CD4-positive, CD25-positive, alpha-beta regulatory T cell (primary cell): Measurements from ENCODE around the gene ACADS. TPM values are rescaled to one million over a fixed set of nuclear protein-coding genes. Genes with fewer than 3 reads are reported as not detected.
"Not testable (repeated sequence)": the region's sequence is repeated elsewhere in the genome, so short reads cannot be mapped to it uniquely, and the experiment has no call there.

Experiments used
- ATAC-seq, 2 donors: fragments of 150-1000 bp; cut with Tn5 transposase; one replicate each; pipeline ENCODE4 v1.10.0; 2021; ENCODE audit warnings: low read depth in 2 of 2, moderate number of reproducible peaks in 2 of 2, moderate library complexity in 1 of 2
- DNase-seq, 3 donors: peaks; one replicate each; pipeline versions ENCODE4 v3.0.0 to v3.0.0-alpha.2; 2012 to 2022; ENCODE audit warnings: mixed read lengths in 1 of 3
- H3K27ac ChIP-seq: one replicate; pipeline ENCODE4 v1.7.0; 2013; ENCODE audit warnings: mild to moderate bottlenecking, low read length; ENCODE audit not compliant: insufficient read depth, poor library complexity, severe bottlenecking
- H3K27me3 ChIP-seq: one replicate; pipeline ENCODE4 v1.7.0; 2013; ENCODE audit warnings: low read length; ENCODE audit not compliant: control insufficient read depth, insufficient read depth
- H3K36me3 ChIP-seq: one replicate; pipeline ENCODE4 v1.7.0; 2013; ENCODE audit warnings: mild to moderate bottlenecking, low read length, moderate library complexity; ENCODE audit not compliant: control insufficient read depth, insufficient read depth
- H3K4me1 ChIP-seq: 2 replicates; pipeline ENCODE4 v1.7.0; 2013; ENCODE audit warnings: mild to moderate bottlenecking, low read length; ENCODE audit not compliant: insufficient read depth, control insufficient read depth, poor library complexity, severe bottlenecking
- H3K4me3 ChIP-seq: one replicate; pipeline ENCODE4 v1.7.0; 2013; ENCODE audit warnings: low read depth, mild to moderate bottlenecking, low read length, moderate library complexity
- H3K9me3 ChIP-seq, 2 experiments: 1 replicate in 1 of 2; 2 replicates in 1 of 2; pipeline ENCODE4 v1.7.0; 2013; ENCODE audit warnings: low read length in 2 of 2, mild to moderate bottlenecking in 1 of 2, moderate library complexity in 1 of 2; ENCODE audit not compliant: control insufficient read depth in 2 of 2
- H3K27ac Mint-ChIP-seq, 3 donors: one replicate each; pipeline ENCODE4 v1.8.0; 2020 to 2022; ENCODE audit warnings: mild to moderate bottlenecking in 3 of 3, mixed read lengths in 3 of 3, moderate library complexity in 2 of 3
- H3K27me3 Mint-ChIP-seq: one replicate; pipeline ENCODE4 v1.8.0; 2022; ENCODE audit warnings: mild to moderate bottlenecking, mixed read lengths
- H3K36me3 Mint-ChIP-seq: one replicate; pipeline ENCODE4 v1.8.0; 2020; ENCODE audit warnings: mixed read lengths
- H3K4me1 Mint-ChIP-seq, 4 donors: one replicate each; pipeline ENCODE4 v1.8.0; 2020 to 2022; ENCODE audit warnings: mixed read lengths in 4 of 4, mild to moderate bottlenecking in 1 of 4
- H3K4me3 Mint-ChIP-seq, 4 donors: one replicate each; pipeline ENCODE4 v1.8.0; 2020 to 2022; ENCODE audit warnings: mild to moderate bottlenecking in 4 of 4, mixed read lengths in 4 of 4, moderate library complexity in 3 of 4
- H3K9me3 Mint-ChIP-seq, 7 donors: one replicate each; pipeline ENCODE4 v1.8.0; 2020 to 2022; ENCODE audit warnings: mixed read lengths in 7 of 7, mild to moderate bottlenecking in 3 of 7, moderate library complexity in 2 of 7
- polyA plus RNA-seq, 4 donors: library from polyadenylated mRNA; unstranded; fragments of 300-500 nt; fragmentation: Illumina TruSeq; gene quantifications; one replicate each; pipeline ENCODE4 v1.2.3, GENCODE V29; 2021
- total RNA-seq: library from RNA; stranded (reverse); gene quantifications from one replicate; pipeline ENCODE4 v1.2.3, GENCODE V29; 2022

ACADS gene
- total and polyA plus RNA-seq, 5 donors from 2014 or later, result 10.9 to 29.8 (median 26.6) TPM

- ATAC-seq, result no peak
Measured at GRCh38 chr12:120721866-120722265, 3.8 kb upstream of the ACADS start.

GRCh38 chr12:120722784-120723183 is 2.8 kb upstream of the ACADS start:
- H3K36me3 ChIP-seq, result peaks cover 43% of the 10 kb centered on the region
- H3K4me3 Mint-ChIP-seq, result no peak overlapping the region
- DNase-seq, result no peak
- H3K27ac Mint-ChIP-seq, result peak overlapping the region in 1 of 3 donors; percentile 34
- H3K4me1 ChIP-seq, result peaks cover 13% of the 10 kb centered on the region
- no peaks in the 10 kb centered on the region for H3K27me3 ChIP-seq
- no peak overlapping the region for H3K27ac ChIP-seq
- H3K4me3 ChIP-seq, result no peak overlapping the region
- ATAC-seq, result no peak
- H3K36me3 Mint-ChIP-seq, result peaks cover 33% of the 10 kb centered on the region
- peaks cover 0 to 5% (median 0%) of the 10 kb centered on the region in 7 donors for H3K9me3 Mint-ChIP-seq
- H3K27me3 Mint-ChIP-seq, result no peaks in the 10 kb centered on the region
- peaks cover 0 to 34% (median 28%) of the 10 kb centered on the region in 4 donors for H3K4me1 Mint-ChIP-seq
- no peaks in the 10 kb centered on the region for H3K9me3 ChIP-seq

More at GRCh38 chr12:120721866-120722265, 3.8 kb upstream of the ACADS start:
- peaks cover 46% of the 10 kb centered on the region for H3K36me3 ChIP-seq
- no peaks in the 10 kb centered on the region for H3K9me3 ChIP-seq
- H3K27ac ChIP-seq, result no peak overlapping the region
- Mint-ChIP-seq H3K9me3 (peaks cover 0 to 5% (median 0%) of the 10 kb centered on the region in 7 donors), H3K27ac (no peak overlapping the region), H3K27me3 (no peaks in the 10 kb centered on the region), H3K4me3 (no peak overlapping the region), H3K36me3 (peaks cover 34% of the 10 kb centered on the region), H3K4me1 (peaks cover 0 to 34% (median 27%) of the 10 kb centered on the region in 4 donors)
- no peaks in the 10 kb centered on the region for H3K27me3 ChIP-seq
- no peak overlapping the region for H3K4me3 ChIP-seq
- peaks cover 13% of the 10 kb centered on the region for H3K4me1 ChIP-seq
- no peak for DNase-seq

GRCh38 chr12:120724720-120725119 is 906 bp upstream of the ACADS start:
- Mint-ChIP-seq H3K36me3 (peaks cover 27% of the 10 kb centered on the region), H3K4me3 (peak overlapping the region; percentile 86 to 95 (median 94))

GRCh38 chr12:120725151-120725658 is 421 bp upstream of the ACADS start:
- Histone ChIP-seq H3K27ac (no peak overlapping the region), H3K36me3 (peaks cover 27% of the 10 kb centered on the region), H3K9me3 (no peaks in the 10 kb centered on the region), H3K4me1 (peaks cover 13% of the 10 kb centered on the region), H3K27me3 (no peaks in the 10 kb centered on the region), H3K4me3 (peak overlapping the region; percentile 68)
- DNase-seq, result no peak
- Mint-ChIP-seq H3K36me3 (peaks cover 25% of the 10 kb centered on the region), H3K27me3 (no peaks in the 10 kb centered on the region), H3K4me1 (peaks cover 0 to 28% (median 19%) of the 10 kb centered on the region in 4 donors), H3K9me3 (peaks cover 0 to 5% (median 0%) of the 10 kb centered on the region in 7 donors), H3K27ac (peak overlapping the region in 2 of 3 donors; percentile 70 to 71), H3K4me3 (peak overlapping the region; percentile 86 to 95 (median 94))
- ATAC-seq, result no peak

More at GRCh38 chr12:120724720-120725119, 906 bp upstream of the ACADS start:
- no peak for ATAC-seq
- no peaks in the 10 kb centered on the region for H3K27me3 ChIP-seq
- no peak overlapping the region for H3K27ac ChIP-seq
- peak overlapping the region in 2 of 3 donors; percentile 70 to 71 for H3K27ac Mint-ChIP-seq
- H3K9me3 ChIP-seq, result no peaks in the 10 kb centered on the region
- H3K4me1 Mint-ChIP-seq, result peaks cover 0 to 28% (median 18%) of the 10 kb centered on the region in 4 donors
- H3K4me3 ChIP-seq, result no peak overlapping the region
- peaks cover 0 to 5% (median 0%) of the 10 kb centered on the region in 7 donors for H3K9me3 Mint-ChIP-seq
- no peaks in the 10 kb centered on the region for H3K27me3 Mint-ChIP-seq
- H3K36me3 ChIP-seq, result peaks cover 30% of the 10 kb centered on the region
- DNase-seq, result no peak
- peaks cover 13% of the 10 kb centered on the region for H3K4me1 ChIP-seq

GRCh38 chr12:120726510-120726793 is 826 bp downstream of the ACADS start:
- H3K36me3 Mint-ChIP-seq, result peaks cover 26% of the 10 kb centered on the region
- no peak overlapping the region for H3K27ac ChIP-seq

GRCh38 chr12:120726961-120727360 is 1.3 kb downstream of the ACADS start:
- Histone ChIP-seq H3K27ac (no peak overlapping the region), H3K4me3 (no peak overlapping the region), H3K36me3 (peaks cover 16% of the 10 kb centered on the region), H3K27me3 (no peaks in the 10 kb centered on the region), H3K4me1 (peaks cover 13% of the 10 kb centered on the region), H3K9me3 (no peaks in the 10 kb centered on the region)
- peak overlapping the region in 1 of 3 donors; percentile 42 for H3K27ac Mint-ChIP-seq
- peaks cover 0 to 28% (median 19%) of the 10 kb centered on the region in 4 donors for H3K4me1 Mint-ChIP-seq
- H3K4me3 Mint-ChIP-seq, result peak overlapping the region in 3 of 4 donors; percentile 86 to 95 (median 93)
- H3K27me3 Mint-ChIP-seq, result no peaks in the 10 kb centered on the region
- DNase-seq (no peak), ATAC-seq (no peak)
- H3K9me3 Mint-ChIP-seq, result peaks cover 0 to 5% (median 0%) of the 10 kb centered on the region in 7 donors
- H3K36me3 Mint-ChIP-seq, result peaks cover 26% of the 10 kb centered on the region

More at GRCh38 chr12:120726510-120726793, 826 bp downstream of the ACADS start:
- Histone ChIP-seq H3K4me3 (peak overlapping the region; percentile 51), H3K36me3 (peaks cover 20% of the 10 kb centered on the region), H3K27me3 (no peaks in the 10 kb centered on the region), H3K4me1 (peaks cover 13% of the 10 kb centered on the region), H3K9me3 (no peaks in the 10 kb centered on the region)
- ATAC-seq, result no peak
- H3K27me3 Mint-ChIP-seq, result no peaks in the 10 kb centered on the region
- H3K27ac Mint-ChIP-seq, result peak overlapping the region in 2 of 3 donors; percentile 90 to 96
- DNase-seq, result no peak
- peaks cover 0 to 28% (median 19%) of the 10 kb centered on the region in 4 donors for H3K4me1 Mint-ChIP-seq
- H3K4me3 Mint-ChIP-seq, result peak overlapping the region; percentile 86 to 95 (median 94)
- H3K9me3 Mint-ChIP-seq, result peaks cover 0 to 5% (median 0%) of the 10 kb centered on the region in 7 donors

GRCh38 chr12:120732198-120732597 is 6.6 kb downstream of the ACADS start:
- peaks cover 11% of the 10 kb centered on the region for H3K36me3 ChIP-seq
- not testable (repeated sequence) for H3K4me1 ChIP-seq, H3K9me3 ChIP-seq, H3K27ac Mint-ChIP-seq, H3K4me3 ChIP-seq, H3K27me3 Mint-ChIP-seq, H3K4me1 Mint-ChIP-seq, H3K27ac ChIP-seq, H3K4me3 Mint-ChIP-seq, ATAC-seq, H3K27me3 ChIP-seq, DNase-seq, H3K9me3 Mint-ChIP-seq
- H3K36me3 Mint-ChIP-seq, result peaks cover 31% of the 10 kb centered on the region

- no peaks in the 10 kb centered on the region for H3K27me3 ChIP-seq
- DNase-seq, result no peak
- H3K4me3 ChIP-seq, result no peak overlapping the region
- H3K4me1 ChIP-seq, result no peaks in the 10 kb centered on the region
- H3K4me3 Mint-ChIP-seq, result no peak overlapping the region
- peaks cover 28% of the 10 kb centered on the region for H3K36me3 Mint-ChIP-seq
- peaks cover 11% of the 10 kb centered on the region for H3K36me3 ChIP-seq
- H3K4me1 Mint-ChIP-seq, result peaks cover 0 to 5% (median 2%) of the 10 kb centered on the region in 4 donors
- H3K27ac Mint-ChIP-seq, result peak overlapping the region in 1 of 3 donors; percentile 60
- no peaks in the 10 kb centered on the region for H3K9me3 ChIP-seq
- no peaks in the 10 kb centered on the region for H3K9me3 Mint-ChIP-seq
- no peak overlapping the region for H3K27ac ChIP-seq
- no peak for ATAC-seq
- H3K27me3 Mint-ChIP-seq, result no peaks in the 10 kb centered on the region
Measured at GRCh38 chr12:120733574-120733973, 7.9 kb downstream of the ACADS start.
